GM12878 (cell line): Measurements from ENCODE around the gene MYO16. TPM values are rescaled to one million over a fixed set of nuclear protein-coding genes. Genes with fewer than 3 reads are reported as not detected.

Source experiments
- ATAC-seq: fragments of 200-7000 bp; cut with Tn5 transposase; 3 replicates; pipeline ENCODE4 v1.9.1; 2020; ENCODE audit warnings: mild to moderate bottlenecking, moderate library complexity
- BruUV-seq: library from RNA; stranded (reverse); fragments of 400-500 nt; replicated peaks from 2 replicates; lab custom pipeline; 2021; lab: Mats Ljungman, UMichigan
- CTCF ChIA-PET: fragments of 300-600 bp; sonication (Branson Sonifier 250); formaldehyde crosslinking; extraction: SDS; loops from one replicate; lab custom pipeline; 2021; ENCODE audit warnings: inconsistent platforms; lab: Yijun Ruan, JAX
- POLR2A ChIA-PET: fragments of 350-600 bp; formaldehyde crosslinking; extraction: SDS; loops from one replicate; lab custom pipeline; 2021; ENCODE audit warnings: inconsistent platforms; lab: Charles Lee
- RAD21 ChIA-PET: fragments of 300-600 bp; sonication (Branson Sonifier 250); formaldehyde crosslinking; loops from one replicate; lab custom pipeline; 2023; ENCODE audit warnings: antibody characterized with exemption; ENCODE audit not compliant: unreplicated experiment; lab: Charles Lee
- SMC1A ChIA-PET: fragments of 300-600 bp; sonication (Branson Sonifier 250); formaldehyde crosslinking; loops from one replicate; lab custom pipeline; 2023; ENCODE audit not compliant: unreplicated experiment, uncharacterized antibody; lab: Charles Lee
- DNase-seq: peaks from one replicate; pipeline ENCODE4 v3.0.0-alpha.2; 2011; ENCODE audit warnings: low read depth, low spot score
- FAIRE-seq: peaks from 3 replicates; lab custom pipeline; 2011; peaks lifted over from hg19 to GRCh38; lab: Jason Lieb, UNC
- H2AFZ ChIP-seq: 2 replicates; pipeline ENCODE4 v1.6.0; 2011; ENCODE audit warnings: low read depth, low read length, control low read depth; ENCODE audit not compliant: control insufficient read depth
- H3K27ac ChIP-seq: 2 replicates; pipeline ENCODE4 v1.5.1; 2011; ENCODE audit warnings: control low read depth; ENCODE audit not compliant: control insufficient read depth, insufficient read depth
- H3K27me3 ChIP-seq, 2 experiments: replicated peaks in 1 of 2; 2 replicates each; pipeline versions ENCODE4 v1.6.0 to v1.6.1; 2011; ENCODE audit warnings: low read length in 1 of 2; ENCODE audit not compliant: control insufficient read depth in 2 of 2, insufficient read depth in 2 of 2
- H3K36me3 ChIP-seq, 2 experiments: 2 replicates each; pipeline ENCODE4 v1.5.1; 2011; ENCODE audit warnings: low read length in 1 of 2; ENCODE audit not compliant: control insufficient read depth in 2 of 2, insufficient read depth in 2 of 2
- H3K4me1 ChIP-seq: 2 replicates; pipeline ENCODE4 v1.6.1; 2011; ENCODE audit warnings: mild to moderate bottlenecking, low read length, moderate library complexity, mixed read lengths; ENCODE audit not compliant: control insufficient read depth, insufficient read depth
- H3K4me2 ChIP-seq: 2 replicates; pipeline ENCODE4 v1.6.0; 2011; ENCODE audit warnings: control low read depth; ENCODE audit not compliant: control insufficient read depth, insufficient read depth
- H3K4me3 ChIP-seq: fragments of 200-600 bp; sonication (generic); 2 replicates; pipeline ENCODE4 v1.5.1; 2016
- H3K79me2 ChIP-seq: 2 replicates; pipeline ENCODE4 v1.6.0; 2011; ENCODE audit warnings: low read length; ENCODE audit not compliant: control insufficient read depth, insufficient read depth
- H3K9ac ChIP-seq: 2 replicates; pipeline ENCODE4 v1.8.0; 2011; ENCODE audit warnings: low read length, control low read depth, mixed read lengths; ENCODE audit not compliant: control insufficient read depth, insufficient read depth
- H3K9me3 ChIP-seq: replicated peaks from 3 replicates; pipeline ENCODE4 v1.5.1; 2011; ENCODE audit warnings: mild to moderate bottlenecking, low read length; ENCODE audit not compliant: control insufficient read depth, insufficient read depth
- H4K20me1 ChIP-seq: 2 replicates; pipeline ENCODE4 v1.6.0; 2011; ENCODE audit not compliant: control insufficient read depth, insufficient read depth
- BCL3 ChIP-seq: IDR thresholded peaks from 2 replicates; pipeline ENCODE4 v1.6.1; 2011; ENCODE audit warnings: borderline replicate concordance, low read depth, mild to moderate bottlenecking, moderate library complexity, low read length; ENCODE audit not compliant: insufficient read depth, poor library complexity, severe bottlenecking
- CBX5 ChIP-seq: sonication (generic); IDR thresholded peaks from 2 replicates; pipeline ENCODE4 v1.6.1; 2016; ENCODE audit warnings: low read depth, moderate library complexity, mild to moderate bottlenecking, inconsistent platforms
- CHD1 ChIP-seq: IDR thresholded peaks from 2 replicates; pipeline ENCODE4 v1.6.1; 2012; ENCODE audit warnings: low read depth, low read length, improper control_type of control experiment
- CREB1 ChIP-seq: IDR thresholded peaks from 2 replicates; pipeline ENCODE4 v1.6.1; 2012; ENCODE audit warnings: low read depth, mild to moderate bottlenecking, inconsistent platforms
- E2F8 ChIP-seq: fragments of 450-650 bp; IDR thresholded peaks from 2 replicates; pipeline ENCODE4 v1.6.1; 2018; ENCODE audit warnings: mild to moderate bottlenecking, low read depth, moderate library complexity; ENCODE audit not compliant: partially characterized antibody
- ELK1 ChIP-seq: IDR thresholded peaks from 2 replicates; pipeline ENCODE4 v1.6.1; 2012; ENCODE audit warnings: low read depth, low read length, improper control_type of control experiment
- EP300 ChIP-seq, 2 experiments: fragments of 150-350 bp in 1 of 2; IDR thresholded peaks; 2 replicates each; pipeline ENCODE4 v1.6.1; 2011 to 2012; ENCODE audit warnings: low read depth in 2 of 2, low read length in 2 of 2, borderline replicate concordance in 1 of 2, improper control_type of control experiment in 1 of 2, inconsistent platforms in 1 of 2; ENCODE audit not compliant: control insufficient read depth in 1 of 2
- NKRF ChIP-seq: fragments of 450-650 bp; conservative IDR thresholded peaks from 2 replicates; pipeline ENCODE4 v1.6.1; 2017; ENCODE audit warnings: mild to moderate bottlenecking, moderate library complexity
- POLR2AphosphoS2 ChIP-seq: IDR thresholded peaks from 2 replicates; pipeline ENCODE4 v1.6.1; 2011; ENCODE audit warnings: low read depth, mild to moderate bottlenecking, low read length, improper control_type of control experiment, moderate library complexity
- TBL1XR1 ChIP-seq: IDR thresholded peaks from 2 replicates; pipeline ENCODE4 v1.6.1; 2012; ENCODE audit warnings: low read depth, low read length, improper control_type of control experiment
- USF2 ChIP-seq: IDR thresholded peaks from 2 replicates; pipeline ENCODE4 v1.6.1; 2011; ENCODE audit warnings: low read depth, low read length, improper control_type of control experiment, borderline replicate concordance
- WGBS: methylation state at CpG from one replicate; pipeline ENCODE4 v1.1.6; 2016; ENCODE audit warnings: low lambda C conversion rate; ENCODE audit not compliant: insufficient replicate concordance, insufficient coverage; ENCODE audit errors: missing lambda C conversion rate; 5-methylcytosine and 5-hydroxymethylcytosine counted together
- in situ Hi-C: fragments of 300-500 bp; cut with MboI; formaldehyde crosslinking; loops from 9 replicates; pipeline ENCODE4 v1.14.3; 2018; ENCODE audit warnings: mixed read lengths
- intact Hi-C: fragments of 100-400 bp; cut with micrococcal nuclease; formaldehyde crosslinking; loops from one replicate; pipeline ENCODE4 v1.14.2; 2022; ENCODE audit not compliant: unreplicated experiment
- polyA plus RNA-seq, 11 experiments: library from polyadenylated mRNA; depleted of rRNA in 4 of 11; unstranded in 6 of 11; stranded (reverse) in 5 of 11; fragments of >200 nt; fragmentation: Nextera tagmentation in 4 of 11; fragmentation: Illumina TruSeq in 1 of 11; extraction: Ambion mirVana in 4 of 11; extraction: Trizol in 1 of 11; gene quantifications; 1 replicate in 1 of 11; 2 replicates in 10 of 11; pipeline versions ENCODE4 v1.2.1 to v1.2.3, GENCODE V29; 2011 to 2016; ENCODE audit warnings: inconsistent platforms in 2 of 11, missing spikeins in 2 of 11, low read depth in 1 of 11
- total RNA-seq, 4 experiments: library from RNA; depleted of rRNA in 3 of 4; stranded (reverse); fragments of >200 nt in 3 of 4; fragmentation: Illumina TruSeq in 1 of 4; extraction: Trizol in 1 of 4; gene quantifications; 2 replicates each; pipeline versions ENCODE4 v1.2.1 to v1.2.3, GENCODE V29; 2013 to 2021

MYO16 gene
- total and polyA plus RNA-seq, 10 of the 15 experiments (the other 5 are each of a cell fraction or from before 2014, with no cell fraction given): under 0.01 to 1.7 (median 0.05) TPM; not detected in 4

GRCh38 chr13:108897955-108898354 lies 268.5 kb downstream of the MYO16 start:
- no peak for DNase-seq
- CTCF ChIA-PET: interaction anchor here (0.6 to 3.4 kb wide), 7 partner anchors 18 to 628 kb away, joined by 3 to 21 read pairs (median 4); partner anchors contain the start of gene TNFSF13B
- H3K79me2 ChIP-seq: no peaks in the 10 kb centered on the region
- H3K27me3 ChIP-seq: no peaks in the 10 kb centered on the region
- intact Hi-C loops: loop anchor here (1.0 to 10.0 kb wide), 6 partner anchors 289 to 721 kb away; no protein-coding TSS in a partner anchor
- H2AFZ ChIP-seq: no peak overlapping the region
- TF ChIP-seq EP300 (IDR thresholded peaks at IDR 0.05; ENCODE audit: borderline replicate concordance in 1 of 2, control insufficient read depth in 1 of 2, low read depth in 2 of 2, low read length in 2 of 2) (no peak), BCL3 (no peak), ELK1 (no peak), CHD1 (no peak), CBX5 (no peak), TBL1XR1 (no peak), USF2 (no peak), NKRF (no peak), POLR2AphosphoS2 (no peak), CREB1 (no peak), E2F8 (no peak)
- TF ChIP-seq, all 136 proteins: peak for 0
- ATAC-seq (no peak), FAIRE-seq (no peak)
- no peak overlapping the region for H3K9ac ChIP-seq
- WGBS: 27% methylated on average over 8 of the region's 8 CpGs
- RAD21 ChIA-PET: interaction anchor here (0.8 to 1.4 kb wide), 4 partner anchors 15 to 575 kb away, joined by 3 to 4 read pairs (median 3); no protein-coding TSS in a partner anchor
- no peaks in the 10 kb centered on the region for H3K4me1 ChIP-seq
- no TSS peak for BruUV-seq
- H4K20me1 ChIP-seq: no peaks in the 10 kb centered on the region
- H3K4me2 ChIP-seq: no peak overlapping the region
- H3K27ac ChIP-seq: no peak overlapping the region
- POLR2A ChIA-PET: no interaction called here
- no peak overlapping the region for H3K4me3 ChIP-seq
- H3K9me3 ChIP-seq: no peaks in the 10 kb centered on the region
- in situ Hi-C loops: no loop called here
- SMC1A ChIA-PET: interaction anchor here (0.8 to 2.2 kb wide), 5 partner anchors 15 to 569 kb away, joined by 3 to 6 read pairs (median 3); no protein-coding TSS in a partner anchor
- H3K36me3 ChIP-seq: no peaks in the 10 kb centered on the region
